Measurements from ENCODE around the gene LKAAEAR1.

GRCh38 chr20:64077094-64077493 is 7.1 kb downstream of the LKAAEAR1 start:
- TF ChIP-seq EP300 (IDR thresholded peaks at IDR 0.05) (no peak), RCOR1 (IDR thresholded peaks at IDR 0.05; ENCODE audit: low read depth, low read length) (no peak), CTCF (IDR thresholded peaks at IDR 0.05) (no peak), MAX (IDR thresholded peaks at IDR 0.05) (no peak), TP53 (CRISPR knock-in tag; IDR thresholded peaks at IDR 0.05) (no peak), MYC (IDR thresholded peaks at IDR 0.05; ENCODE audit: borderline replicate concordance, low read length) (no peak), POLR2A (IDR thresholded peaks at IDR 0.05; ENCODE audit: low read length) (no peak), NFE2L2 (conservative IDR thresholded peaks at IDR 0.05; ENCODE audit: low read length) (no peak), CHD2 (IDR thresholded peaks at IDR 0.05; ENCODE audit: low read length, partially characterized antibody) (no peak), CEBPB (IDR thresholded peaks at IDR 0.05) (no peak), NPAS2 (CRISPR knock-in tag; IDR thresholded peaks at IDR 0.05; ENCODE audit: borderline replicate concordance) (no peak), REST (IDR thresholded peaks at IDR 0.05) (no peak), MAFK (IDR thresholded peaks at IDR 0.05; ENCODE audit: partially characterized antibody) (no peak)

Measured in A549 (cell line).